GM18498 (cell line): ENCODE data around the gene ZNF622.

Experiments used
- ATAC-seq: cut with Tn5 transposase; IDR thresholded peaks from one replicate; pipeline ENCODE4 v1.9.1; 2021; ENCODE audit warnings: mild to moderate bottlenecking, moderate library complexity; ENCODE audit not compliant: unreplicated experiment

The ZNF622 gene, protein sequence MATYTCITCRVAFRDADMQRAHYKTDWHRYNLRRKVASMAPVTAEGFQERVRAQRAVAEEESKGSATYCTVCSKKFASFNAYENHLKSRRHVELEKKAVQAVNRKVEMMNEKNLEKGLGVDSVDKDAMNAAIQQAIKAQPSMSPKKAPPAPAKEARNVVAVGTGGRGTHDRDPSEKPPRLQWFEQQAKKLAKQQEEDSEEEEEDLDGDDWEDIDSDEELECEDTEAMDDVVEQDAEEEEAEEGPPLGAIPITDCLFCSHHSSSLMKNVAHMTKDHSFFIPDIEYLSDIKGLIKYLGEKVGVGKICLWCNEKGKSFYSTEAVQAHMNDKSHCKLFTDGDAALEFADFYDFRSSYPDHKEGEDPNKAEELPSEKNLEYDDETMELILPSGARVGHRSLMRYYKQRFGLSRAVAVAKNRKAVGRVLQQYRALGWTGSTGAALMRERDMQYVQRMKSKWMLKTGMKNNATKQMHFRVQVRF

DNA sequence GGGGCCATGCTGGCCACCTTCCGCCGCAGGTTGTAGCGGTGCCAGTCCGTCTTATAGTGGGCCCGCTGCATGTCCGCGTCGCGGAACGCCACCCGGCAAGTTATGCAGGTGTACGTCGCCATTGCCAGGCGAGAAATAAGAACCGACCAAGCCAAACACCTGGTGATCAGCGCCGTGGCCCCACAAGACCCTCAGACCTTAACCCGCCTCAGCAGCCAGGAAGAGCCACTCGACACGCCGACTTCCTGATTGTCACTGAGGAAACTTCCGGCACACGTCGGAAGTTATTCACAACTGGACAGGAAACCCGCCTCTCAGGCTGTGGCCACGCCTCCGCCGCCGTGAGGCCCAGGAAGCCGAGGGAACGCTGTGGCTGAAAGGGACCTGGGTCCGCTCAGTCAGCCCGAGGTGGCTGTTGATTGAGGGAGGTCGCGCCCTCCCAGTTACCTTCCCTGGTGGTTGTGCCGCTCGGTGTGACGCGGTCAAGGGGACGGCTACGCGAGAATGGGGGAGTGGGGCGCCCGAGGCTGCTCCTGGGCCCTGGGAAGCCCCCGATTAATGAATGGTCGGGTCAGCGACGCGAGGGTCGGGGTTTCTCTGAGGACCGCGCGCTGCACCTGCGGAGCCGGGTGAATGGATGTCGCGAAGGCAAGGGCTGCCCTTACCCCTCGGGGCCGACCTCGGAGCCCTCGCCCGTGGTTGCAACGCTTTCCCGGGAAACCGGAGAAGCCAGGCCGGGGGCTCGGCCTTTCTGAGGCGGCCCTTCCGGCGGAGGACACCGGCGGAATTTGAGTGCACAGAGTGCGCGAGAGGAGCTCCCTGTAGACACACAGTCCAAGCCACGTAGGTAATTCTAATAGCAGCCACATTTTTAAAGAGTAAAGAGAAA lies at the start of gene ZNF622:
Gene ZNF622, minus strand, starts transcription at position 257 of the 889 bp plus-strand sequence. Its CDS starts 135 bp downstream, at position 122.
- ATAC-seq = peak; percentile 88

DNA sequence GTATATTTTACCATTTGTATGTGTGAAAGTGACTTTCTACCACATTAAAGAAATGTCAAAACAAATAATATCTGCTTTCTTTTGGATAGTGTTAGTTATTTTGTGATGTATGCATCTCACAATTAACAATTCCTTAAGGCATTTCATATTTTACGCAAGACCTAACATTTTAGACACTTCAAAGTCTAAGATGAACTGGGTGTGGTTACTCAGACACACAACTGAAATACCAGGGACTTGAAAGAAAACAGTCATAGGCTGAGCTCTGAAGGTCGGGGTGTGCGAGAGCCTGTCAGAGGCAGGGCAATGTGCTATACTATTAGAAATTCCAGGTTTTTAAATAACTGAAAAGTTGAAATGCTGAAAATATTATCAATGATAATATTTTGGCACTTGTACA lies 44.5 kb upstream of the ZNF622 start:
- ATAC-seq = no peak

DNA sequence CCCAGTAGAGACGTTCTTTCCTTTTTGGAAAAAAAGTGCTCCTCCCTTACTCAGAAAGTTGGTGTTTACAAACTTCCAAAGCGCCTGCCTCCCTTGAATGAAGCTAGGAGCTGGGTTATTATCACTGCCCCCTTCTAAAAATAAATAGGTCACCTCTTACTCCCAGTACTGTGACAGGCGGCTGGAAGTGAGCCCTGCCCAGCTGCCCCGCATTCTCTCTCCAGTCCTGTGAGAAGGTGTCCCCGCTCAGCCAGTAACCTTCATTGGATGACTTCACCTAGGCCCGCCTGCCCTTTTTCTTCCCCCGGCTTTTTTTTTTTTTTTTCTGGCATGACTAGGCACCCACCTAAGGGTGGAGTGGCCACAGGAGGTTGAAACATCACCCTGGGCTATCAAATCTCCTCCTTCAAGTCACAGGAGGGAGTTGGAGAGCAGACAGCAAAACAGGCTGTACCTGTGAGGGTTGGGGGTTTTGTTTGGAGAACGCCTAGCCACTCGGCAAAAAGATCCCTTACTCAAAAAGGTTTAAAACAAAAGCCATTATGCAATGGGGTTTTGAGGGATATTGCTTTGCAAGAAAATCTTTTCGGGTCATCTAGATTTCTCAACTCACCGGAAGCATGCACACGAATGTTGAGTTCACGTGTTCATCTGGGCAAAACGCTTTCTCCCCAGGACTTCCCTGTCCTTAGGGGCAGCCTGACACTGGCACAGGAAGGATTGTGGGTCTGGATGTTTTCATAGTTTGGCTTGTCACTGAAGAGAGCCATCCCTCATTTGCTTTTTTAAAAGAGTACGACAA lies 43.3 kb upstream of the ZNF622 start:
- no peak for ATAC-seq

DNA sequence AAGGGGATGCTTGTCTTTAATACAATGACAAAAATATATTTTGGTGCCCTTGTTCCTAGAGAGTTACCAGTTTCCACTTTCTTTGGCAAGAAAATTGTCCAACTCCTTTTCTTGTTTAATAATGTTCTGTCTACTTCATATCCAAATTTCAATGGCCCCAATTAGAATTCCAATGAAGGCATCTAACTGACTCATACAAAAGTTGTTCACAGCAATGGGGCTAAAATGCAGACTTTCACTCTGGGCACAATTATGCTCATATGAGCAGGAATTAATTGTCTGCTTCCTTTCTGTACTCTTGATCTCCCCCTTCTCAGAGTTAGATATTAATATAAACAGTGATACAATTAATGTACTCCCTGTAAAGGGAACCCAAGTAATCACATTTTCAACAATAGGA lies 42.1 kb upstream of the ZNF622 start:
- no peak for ATAC-seq

DNA sequence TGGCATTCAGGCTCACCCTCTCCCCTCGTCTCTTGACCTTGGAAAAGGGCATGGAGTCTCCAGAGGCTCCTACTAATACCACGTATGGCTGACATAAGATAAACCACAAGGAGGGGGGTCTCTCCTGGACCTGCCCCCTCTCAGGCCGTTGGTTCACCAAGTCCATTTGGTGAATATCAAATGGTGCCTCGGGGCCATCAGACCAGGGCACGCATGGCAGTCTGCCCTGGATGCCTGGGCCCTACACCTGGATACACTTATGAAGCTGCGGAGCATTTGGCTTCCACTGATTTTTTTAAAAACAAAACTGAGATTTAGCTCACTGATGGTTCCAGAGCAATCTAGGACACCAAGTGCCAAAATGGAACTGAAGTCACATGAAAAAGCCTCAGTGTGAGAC lies 40.3 kb upstream of the ZNF622 start:
- no peak for ATAC-seq

DNA sequence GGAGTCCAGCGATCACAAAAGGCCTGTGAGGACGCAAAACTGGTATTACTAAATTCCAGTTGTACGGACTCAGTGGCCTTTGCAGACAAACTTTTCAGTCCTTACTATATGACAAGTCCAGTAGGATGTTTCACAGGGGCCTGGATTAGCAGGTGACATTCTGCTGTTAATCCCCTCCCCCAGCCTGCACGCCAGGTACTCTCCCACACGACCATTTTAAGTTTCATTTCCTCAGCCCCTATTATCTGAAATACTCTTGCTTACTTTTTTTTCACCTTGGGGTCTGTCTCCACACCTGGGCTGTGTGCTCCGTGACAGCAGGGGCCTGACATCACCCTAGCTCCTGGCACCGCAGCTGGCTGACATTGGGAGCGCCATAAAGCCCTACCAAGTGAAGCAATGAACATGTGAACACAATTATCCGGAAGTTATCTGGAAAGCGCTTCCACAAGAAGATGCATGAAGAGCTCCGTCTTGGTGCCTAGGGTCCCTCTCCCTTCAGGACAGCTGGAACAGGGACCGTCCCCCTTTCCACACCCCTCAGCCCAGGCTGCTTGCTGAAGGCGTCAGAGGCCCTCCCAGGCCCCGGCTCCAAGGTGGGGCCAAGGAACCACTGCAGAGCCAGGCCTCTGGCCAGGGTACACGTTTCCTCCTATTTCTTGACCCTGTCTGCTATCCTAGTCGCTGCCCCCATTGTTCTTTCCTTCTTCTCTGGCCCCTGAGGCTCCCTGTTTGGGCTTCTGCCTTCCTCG lies 39.7 kb upstream of the ZNF622 start:
- ATAC-seq = no peak

DNA sequence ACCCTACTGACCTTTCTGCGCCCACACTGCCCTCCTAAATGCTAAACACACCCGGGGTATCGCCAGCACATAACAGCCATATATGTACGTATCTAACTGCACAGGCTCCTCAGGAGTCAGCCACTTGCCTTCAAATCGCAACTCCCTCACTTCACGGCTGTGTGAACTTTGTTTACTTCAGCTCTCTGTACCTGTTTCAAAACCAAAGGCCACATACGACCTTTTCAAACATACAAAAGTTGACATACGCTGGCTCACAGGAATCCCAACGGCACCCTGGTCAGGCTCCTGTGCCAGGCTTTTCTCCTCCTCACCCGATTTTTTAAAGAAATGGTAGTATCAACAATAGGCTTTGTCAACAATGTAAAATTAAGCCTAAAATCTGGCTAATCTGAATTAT lies 39.0 kb upstream of the ZNF622 start:
- no peak for ATAC-seq

DNA sequence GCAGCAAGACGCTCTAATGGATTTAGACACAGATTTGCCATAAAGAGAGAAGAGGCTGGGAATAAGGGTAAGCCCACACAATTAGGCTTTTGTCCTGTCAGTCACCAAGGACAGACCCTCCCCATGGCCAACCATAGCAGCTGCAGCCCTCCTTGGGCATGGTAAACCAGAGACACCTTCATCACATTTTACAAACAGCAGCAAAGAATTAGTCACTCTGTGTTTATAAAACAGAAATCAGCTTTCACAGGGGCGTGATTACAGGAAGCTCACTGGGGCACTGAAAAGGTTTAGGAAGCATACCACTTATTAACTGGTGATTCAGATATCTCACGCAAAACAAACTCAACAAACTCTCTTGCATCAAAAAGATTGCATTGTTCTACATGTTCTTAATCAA lies 37.3 kb upstream of the ZNF622 start:
- no peak for ATAC-seq

DNA sequence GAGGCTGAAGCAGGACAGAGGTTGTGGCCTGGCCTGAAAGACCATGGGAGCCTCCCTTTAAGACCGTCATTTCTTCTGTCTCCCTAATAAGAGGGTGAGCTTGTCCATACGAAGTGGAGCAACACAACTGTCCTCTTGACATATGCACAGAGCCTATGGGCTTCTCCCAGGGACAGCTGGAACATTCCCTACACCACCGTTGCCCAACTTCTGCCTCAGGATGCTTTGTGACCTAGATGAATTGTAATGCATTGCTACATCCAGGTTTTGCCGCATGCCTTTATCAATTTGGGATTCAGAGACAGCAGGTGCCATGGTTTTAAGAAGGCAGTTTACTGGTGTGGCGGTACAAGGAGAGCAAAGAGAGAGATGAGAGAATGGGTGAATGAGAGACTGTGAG lies 34.4 kb upstream of the ZNF622 start:
- no peak for ATAC-seq

DNA sequence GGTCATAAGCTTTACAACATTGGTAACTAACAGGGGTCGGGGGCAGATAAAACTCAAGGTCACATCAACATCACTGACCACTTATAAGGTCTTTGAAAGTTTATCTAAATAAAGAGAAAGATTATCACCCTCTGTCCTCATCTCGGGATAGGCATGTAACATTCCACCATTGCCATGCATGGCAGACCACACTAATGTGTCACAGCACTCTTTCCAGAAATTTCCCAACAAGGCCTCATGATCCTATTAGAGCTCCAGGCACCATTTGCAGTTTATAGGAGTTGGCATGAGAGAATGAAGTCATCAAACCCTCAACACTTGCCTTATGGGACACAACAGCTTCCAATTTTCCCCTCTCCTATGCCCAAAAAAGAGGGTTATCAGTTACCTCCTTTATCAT lies 31.9 kb upstream of the ZNF622 start:
- ATAC-seq = no peak

DNA sequence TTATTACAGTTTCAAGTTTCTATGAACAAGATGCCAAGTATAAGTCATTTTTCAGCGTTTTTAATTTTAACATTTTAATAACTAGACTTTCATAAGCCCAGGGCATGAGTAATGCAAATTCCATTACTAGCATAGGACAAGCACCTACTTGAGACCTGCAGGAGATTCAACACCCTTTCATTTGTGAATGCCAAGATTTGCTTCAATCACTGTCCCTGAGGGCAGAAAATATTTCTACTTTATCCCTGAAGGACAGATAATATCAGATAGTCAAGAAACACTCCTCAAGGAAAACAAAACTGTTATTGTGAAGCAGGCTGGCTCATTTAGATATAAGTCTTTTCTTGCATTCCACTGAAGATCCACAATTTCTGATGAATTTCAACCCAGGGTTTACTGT lies 27.7 kb upstream of the ZNF622 start:
- no peak for ATAC-seq

DNA sequence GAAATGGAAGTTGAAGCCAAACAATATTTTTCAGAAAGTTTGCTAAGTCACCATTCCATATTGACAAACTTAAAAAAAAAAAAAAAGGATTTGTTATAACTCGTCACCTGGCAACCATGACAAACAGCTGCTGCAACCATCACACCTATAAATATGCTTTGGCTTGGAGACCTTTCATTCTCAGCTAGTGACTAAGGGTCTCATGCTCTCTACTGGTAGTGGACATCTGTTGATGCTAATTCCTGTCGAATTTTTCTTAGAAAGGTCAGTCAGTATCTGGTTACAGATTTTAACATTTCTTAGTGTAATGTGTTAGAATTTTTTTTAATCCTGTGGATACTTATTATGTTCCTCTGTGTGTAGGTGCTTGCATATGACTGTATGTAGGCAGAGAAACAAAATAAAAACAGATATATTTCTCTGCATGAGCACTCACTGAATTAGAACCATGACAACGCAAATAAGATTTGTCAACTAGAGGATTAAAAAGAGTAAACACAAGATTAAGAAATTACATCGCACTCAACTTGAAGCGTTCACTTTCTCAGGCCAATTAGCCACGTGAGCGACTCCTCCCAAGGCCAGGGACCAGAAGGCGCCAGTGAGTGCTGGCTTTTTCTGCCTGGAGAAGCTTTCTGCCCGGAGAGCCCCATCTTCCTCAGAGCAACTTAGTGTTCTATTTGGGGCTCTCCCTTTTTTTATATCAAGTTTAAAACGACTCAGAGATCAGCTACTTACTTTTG lies 27.0 kb upstream of the ZNF622 start:
- ATAC-seq = no peak

DNA sequence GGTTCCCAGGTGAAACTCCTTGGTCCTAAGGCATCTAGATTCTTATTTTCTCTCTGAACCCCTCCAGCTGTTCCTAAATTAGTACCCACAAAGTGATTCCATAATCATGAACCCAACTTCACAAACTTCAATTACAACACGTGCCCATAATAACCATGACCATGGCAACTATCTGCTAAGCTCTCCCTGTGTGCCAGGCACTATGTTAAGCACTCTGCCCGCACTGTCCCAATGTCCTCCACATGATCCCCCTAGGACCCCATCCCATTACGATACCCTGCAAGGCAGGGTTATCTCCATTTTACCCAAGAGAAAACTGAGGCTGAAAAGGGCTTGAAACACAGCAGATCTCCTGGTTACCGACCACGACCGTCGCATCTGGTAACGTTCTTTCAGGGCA lies 25.3 kb upstream of the ZNF622 start:
- no peak for ATAC-seq

DNA sequence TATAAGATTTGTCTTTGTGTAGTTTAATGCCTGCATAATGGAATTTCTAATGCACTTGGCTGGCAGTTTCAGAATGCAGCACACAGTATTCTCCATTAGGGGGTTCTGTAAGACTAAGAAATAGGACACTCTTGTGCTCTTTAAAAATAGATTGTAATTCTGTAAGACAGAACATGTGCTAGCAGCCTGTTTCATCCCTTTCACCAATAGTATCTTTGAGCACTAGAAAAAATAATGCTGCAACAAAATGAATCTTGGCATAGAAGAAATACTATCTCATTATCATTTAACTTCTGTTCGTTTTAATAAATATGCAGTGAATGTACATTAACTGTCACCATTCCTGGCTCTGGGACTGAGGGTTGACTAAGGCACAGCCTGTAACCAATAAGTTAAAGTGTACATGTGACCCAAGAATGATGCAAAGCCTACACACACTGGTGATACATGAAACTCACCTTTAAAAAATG lies 23.8 kb upstream of the ZNF622 start:
- peak; percentile 66 for ATAC-seq

DNA sequence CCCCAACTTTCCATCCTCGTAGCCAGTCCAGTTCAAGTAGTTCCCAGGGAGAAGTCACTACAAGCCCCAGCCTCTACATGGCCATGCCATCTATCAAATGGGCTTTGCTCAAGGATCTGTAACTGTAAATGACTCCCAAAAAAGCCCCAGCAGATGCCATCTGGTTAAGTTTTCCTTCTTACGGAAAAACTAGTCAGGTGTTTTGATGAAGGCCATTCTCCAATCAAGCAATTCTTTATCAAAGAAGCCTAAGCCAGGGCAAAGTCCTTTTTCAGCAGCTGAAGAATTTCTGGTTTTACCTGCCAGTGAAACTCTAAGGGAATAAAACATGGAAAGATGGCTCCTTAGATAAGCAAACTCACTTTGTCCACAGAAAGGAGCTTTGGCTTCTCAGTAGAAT lies 21.9 kb upstream of the ZNF622 start:
- no peak for ATAC-seq

DNA sequence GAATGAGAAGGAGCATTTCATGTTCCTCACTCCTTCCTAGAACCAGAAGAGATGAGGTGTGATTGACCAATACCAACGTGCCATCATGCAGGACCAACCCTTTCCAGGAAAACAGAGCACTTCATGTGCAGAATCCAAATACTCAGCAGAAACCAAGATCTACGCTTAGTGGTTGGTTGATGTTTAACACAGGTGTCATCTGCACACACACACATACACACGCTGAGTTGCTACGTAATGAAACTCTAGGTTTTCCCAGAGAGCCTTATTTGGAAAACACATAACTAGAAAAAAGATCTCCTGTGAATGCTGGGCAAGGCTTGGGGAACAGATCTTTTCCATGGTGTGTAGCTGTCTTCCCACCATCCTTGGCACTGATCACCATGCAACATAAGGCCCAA lies 21.1 kb upstream of the ZNF622 start:
- no peak for ATAC-seq

DNA sequence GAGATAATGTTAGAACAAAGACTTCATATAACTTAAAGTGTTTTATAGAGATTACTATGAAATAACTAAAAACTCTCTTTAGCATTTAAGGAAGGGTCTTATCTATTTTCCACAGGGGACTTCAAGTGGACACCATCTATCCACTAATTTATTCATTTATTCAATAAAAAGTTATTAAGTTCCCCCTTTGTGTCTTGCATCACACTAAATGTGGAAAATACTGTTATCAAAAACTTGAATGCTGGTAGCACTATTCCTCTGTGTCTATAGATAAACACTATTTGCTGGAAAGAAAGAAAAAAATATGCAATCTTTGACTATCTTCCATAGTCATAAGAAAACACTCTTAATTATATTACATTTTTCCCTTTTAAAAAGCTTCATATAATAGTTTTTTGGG lies 20.1 kb upstream of the ZNF622 start:
- ATAC-seq = no peak

DNA sequence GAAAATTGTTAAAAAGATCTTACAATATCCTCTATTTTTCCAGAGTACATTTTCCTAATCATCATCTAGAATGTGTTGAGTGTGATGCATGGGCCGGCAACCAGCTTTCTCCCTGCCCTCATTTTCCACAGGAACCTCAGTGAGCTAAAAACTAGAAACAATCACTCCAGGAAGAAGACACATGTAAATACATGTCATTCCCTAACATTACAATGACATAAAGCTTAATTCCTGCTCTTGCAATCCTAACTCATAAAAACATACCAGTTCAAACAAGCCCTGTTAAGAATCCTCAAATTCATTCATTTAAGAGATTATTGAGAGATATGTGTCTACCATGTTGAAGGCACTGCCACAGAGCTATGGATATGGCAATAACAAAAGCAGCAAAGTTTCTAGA lies 18.5 kb upstream of the ZNF622 start:
- no peak for ATAC-seq

DNA sequence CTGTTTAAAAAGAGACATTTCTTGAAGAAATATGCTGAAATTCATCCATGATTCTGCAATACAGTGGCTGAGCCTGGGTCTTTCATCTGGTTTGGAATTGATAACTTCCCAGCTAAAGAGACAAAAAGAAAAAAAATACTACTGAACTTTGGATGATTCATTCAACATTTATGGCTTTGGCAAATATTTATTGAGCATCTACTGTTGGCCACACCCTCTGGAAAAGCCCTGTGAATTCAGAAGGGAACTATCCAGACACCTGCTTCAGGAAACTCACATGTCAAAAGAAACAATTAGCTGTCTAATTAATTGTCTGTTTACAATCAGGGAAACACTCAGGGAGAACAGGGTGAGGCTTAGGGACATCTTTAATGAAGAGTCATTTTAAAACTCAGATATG lies 17.8 kb upstream of the ZNF622 start:
- ATAC-seq = no peak

DNA sequence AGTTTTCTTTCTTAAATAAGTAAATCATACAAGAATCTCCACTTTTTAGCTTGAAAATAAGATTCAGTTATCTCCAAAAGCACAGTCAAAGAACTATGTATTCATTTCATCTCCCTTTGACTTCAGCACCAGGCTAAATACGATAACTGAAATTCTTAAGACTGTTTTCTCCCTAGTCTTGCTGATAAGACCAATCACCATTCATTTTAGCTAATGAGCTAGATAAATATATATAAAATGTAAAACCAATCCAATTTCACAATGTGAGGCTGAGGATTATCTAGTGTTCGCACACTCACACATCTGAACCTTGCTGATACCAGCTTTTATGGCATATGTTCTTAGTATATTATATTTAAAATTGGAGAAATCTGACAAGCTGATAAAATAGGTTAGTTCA lies 17.3 kb upstream of the ZNF622 start:
- ATAC-seq = no peak
